Activated naive CD4-positive, alpha-beta T cell treated with anti-CD3 and anti-CD28 coated beads for 36 hours (primary cell): Measurements from ENCODE around the gene UCN. TPM values are rescaled to one million over a fixed set of nuclear protein-coding genes. Genes with fewer than 3 reads are reported as not detected.
"Not testable (repeated sequence)": the region's sequence is repeated elsewhere in the genome, so short reads cannot be mapped to it uniquely, and the experiment has no call there.

Experiments used
- CTCF ChIA-PET: fragments of 350-600 bp; sonication (Branson Sonifier 250); formaldehyde crosslinking; loops from one replicate; lab custom pipeline; 2021; ENCODE audit warnings: antibody characterized with exemption; lab: Charles Lee
- DNase-seq: peaks from one replicate; pipeline ENCODE4 v3.0.0-alpha.2; 2020
- H3K27ac Mint-ChIP-seq: one replicate; pipeline ENCODE4 v1.8.0; 2021; ENCODE audit warnings: mild to moderate bottlenecking, mixed read lengths
- H3K27me3 Mint-ChIP-seq: one replicate; pipeline ENCODE4 v1.8.0; 2021; ENCODE audit warnings: low read depth, mixed read lengths
- H3K36me3 Mint-ChIP-seq: one replicate; pipeline ENCODE4 v1.8.0; 2021; ENCODE audit warnings: low read depth, mixed read lengths
- H3K4me1 Mint-ChIP-seq: one replicate; pipeline ENCODE4 v1.8.0; 2021; ENCODE audit warnings: low read depth, mixed read lengths
- H3K4me3 Mint-ChIP-seq: one replicate; pipeline ENCODE4 v1.8.0; 2021; ENCODE audit warnings: mild to moderate bottlenecking, moderate library complexity, mixed read lengths
- H3K9me3 Mint-ChIP-seq: one replicate; pipeline ENCODE4 v1.8.0; 2021; ENCODE audit warnings: mixed read lengths
- intact Hi-C: fragments of 100-400 bp; cut with micrococcal nuclease; formaldehyde crosslinking; loops from one replicate; pipeline ENCODE4 v1.15.1; 2023
- total RNA-seq, 2 experiments: library from RNA; stranded (reverse); gene quantifications; one replicate each; pipeline ENCODE4 v1.2.3, GENCODE V29; 2021

UCN gene
- total RNA-seq, 2 experiments from 2014 or later: 0.45 to 0.89 TPM

- H3K4me1 Mint-ChIP-seq: peaks cover 14% of the 10 kb centered on the region
- no peaks in the 10 kb centered on the region for H3K27me3 Mint-ChIP-seq
- intact Hi-C loops: no loop called here
- peak overlapping the region; percentile 46 for H3K4me3 Mint-ChIP-seq
- peaks cover 28% of the 10 kb centered on the region for H3K36me3 Mint-ChIP-seq
- H3K9me3 Mint-ChIP-seq: no peaks in the 10 kb centered on the region
- H3K27ac Mint-ChIP-seq: peak overlapping the region; percentile 22
- DNase-seq: no peak
- CTCF ChIA-PET: interaction anchor here (1.2 kb wide), 1 partner anchor 37 kb away, joined by 3 read pairs; no protein-coding TSS in a partner anchor
These were observed 16.5 kb upstream of the UCN start for GRCh38 chr2:27324720-27325119.

GRCh38 chr2:27323596-27324285 is 15.5 kb upstream of the UCN start:
- CTCF ChIA-PET: interaction anchor here (0.6 to 2.3 kb wide), 5 partner anchors 11 to 107 kb away, joined by 3 to 13 read pairs (median 3); no protein-coding TSS in a partner anchor

GRCh38 chr2:27322766-27323595 is 14.7 kb upstream of the UCN start, which contains the start of gene MPV17:
Gene MPV17, minus strand, starts transcription at chr2:27323097. Its CDS starts 580 bp downstream, at chr2:27322517.
- Mint-ChIP-seq H3K9me3 (no peaks in the 10 kb centered on the region), H3K27me3 (no peaks in the 10 kb centered on the region)
- DNase-seq: peak; percentile 95

More at GRCh38 chr2:27323596-27324285, 15.5 kb upstream of the UCN start:
- peak overlapping the region; percentile 84 for H3K4me3 Mint-ChIP-seq
- H3K9me3 Mint-ChIP-seq: no peaks in the 10 kb centered on the region
- peaks cover 14% of the 10 kb centered on the region for H3K4me1 Mint-ChIP-seq
- peaks cover 25% of the 10 kb centered on the region for H3K36me3 Mint-ChIP-seq
- DNase-seq: no peak
- peak overlapping the region; percentile 85 for H3K27ac Mint-ChIP-seq
- intact Hi-C loops: loop anchor here (1.0 to 2.0 kb wide), 4 partner anchors 33 to 340 kb away; partner anchors contain the start of genes EIF2B4, GTF3C2, NRBP1 and SLC4A1AP
- no peaks in the 10 kb centered on the region for H3K27me3 Mint-ChIP-seq

GRCh38 chr2:27322301-27322765 is 14.1 kb upstream of the UCN start:
- Mint-ChIP-seq H3K36me3 (peaks cover 19% of the 10 kb centered on the region), H3K27me3 (no peaks in the 10 kb centered on the region), H3K27ac (peak overlapping the region; percentile 85), H3K4me3 (peak overlapping the region; percentile 84), H3K9me3 (no peaks in the 10 kb centered on the region), H3K4me1 (peaks cover 14% of the 10 kb centered on the region)
- CTCF ChIA-PET: interaction anchor here (0.6 to 2.3 kb wide), 5 partner anchors 19 to 360 kb away, joined by 3 to 13 read pairs (median 4); no protein-coding TSS in a partner anchor
- intact Hi-C loops: loop anchor here (1.0 to 2.0 kb wide), 3 partner anchors 106 to 361 kb away; partner anchors contain the start of genes IFT172 and NRBP1
- no peak for DNase-seq

More at GRCh38 chr2:27322766-27323595, 14.7 kb upstream of the UCN start, which contains the start of gene MPV17:
- Mint-ChIP-seq H3K27ac (peak within 1 kb of the TSS; percentile 85), H3K4me1 (peaks cover 14% of the 10 kb centered on the region), H3K4me3 (peak within 1 kb of the TSS; percentile 84), H3K36me3 (peaks cover 20% of the 10 kb centered on the region)
- intact Hi-C loops: loop anchor here (1.0 to 2.0 kb wide), 6 partner anchors 33 to 360 kb away; partner anchors contain the start of genes EIF2B4, GTF3C2, IFT172 and NRBP1
- CTCF ChIA-PET: interaction anchor here (0.6 to 2.3 kb wide), 6 partner anchors 12 to 359 kb away, joined by 3 to 13 read pairs (median 4); no protein-coding TSS in a partner anchor

GRCh38 chr2:27320958-27321543 is 12.8 kb upstream of the UCN start:
- Mint-ChIP-seq H3K4me3 (no peak overlapping the region), H3K36me3 (peaks cover 11% of the 10 kb centered on the region), H3K27me3 (no peaks in the 10 kb centered on the region), H3K4me1 (peaks cover 14% of the 10 kb centered on the region), H3K27ac (no peak overlapping the region), H3K9me3 (no peaks in the 10 kb centered on the region)
- CTCF ChIA-PET: interaction anchor here (0.6 to 1.2 kb wide), 2 partner anchors 18 to 175 kb away, joined by 4 to 7 read pairs; no protein-coding TSS in a partner anchor
- no peak for DNase-seq
- intact Hi-C loops: no loop called here

- Mint-ChIP-seq H3K36me3 (peaks cover 11% of the 10 kb centered on the region), H3K4me1 (peaks cover 14% of the 10 kb centered on the region)
- intact Hi-C loops, H3K27me3 Mint-ChIP-seq, H3K4me3 Mint-ChIP-seq, H3K9me3 Mint-ChIP-seq, DNase-seq, H3K27ac Mint-ChIP-seq: not testable (repeated sequence)
- CTCF ChIA-PET: interaction anchor here (1.1 to 1.7 kb wide), 2 partner anchors 17 to 50 kb away, joined by 3 to 5 read pairs; partner anchors contain the start of gene EIF2B4
These were observed 11.6 kb upstream of the UCN start for GRCh38 chr2:27319839-27320238.

- Mint-ChIP-seq H3K27ac (no peak overlapping the region), H3K27me3 (no peaks in the 10 kb centered on the region), H3K4me3 (no peak overlapping the region), H3K4me1 (peaks cover 5% of the 10 kb centered on the region), H3K9me3 (no peaks in the 10 kb centered on the region), H3K36me3 (peaks cover 11% of the 10 kb centered on the region)
- intact Hi-C loops: no loop called here
- no peak for DNase-seq
- CTCF ChIA-PET: interaction anchor here (1.3 kb wide), 1 partner anchor 14 kb away, joined by 5 read pairs; no protein-coding TSS in a partner anchor
These were observed 8.6 kb upstream of the UCN start for GRCh38 chr2:27316655-27317412.

- intact Hi-C loops: no loop called here
- Mint-ChIP-seq H3K9me3 (no peaks in the 10 kb centered on the region), H3K27ac (no peak overlapping the region), H3K27me3 (no peaks in the 10 kb centered on the region), H3K4me3 (no peak overlapping the region), H3K36me3 (peaks cover 21% of the 10 kb centered on the region), H3K4me1 (no peaks in the 10 kb centered on the region)
- CTCF ChIA-PET: interaction anchor here (1.0 to 1.8 kb wide), 2 partner anchors 10 to 12 kb away, joined by 3 to 6 read pairs; no protein-coding TSS in a partner anchor
- no peak for DNase-seq
These were observed 6.9 kb upstream of the UCN start for GRCh38 chr2:27315122-27315521.

GRCh38 chr2:27314709-27315108 is 6.5 kb upstream of the UCN start:
- no peaks in the 10 kb centered on the region for H3K9me3 Mint-ChIP-seq
- CTCF ChIA-PET: interaction anchor here (0.8 to 1.8 kb wide), 3 partner anchors 9 to 67 kb away, joined by 3 to 6 read pairs (median 4); no protein-coding TSS in a partner anchor
- no peak for DNase-seq
- H3K36me3 Mint-ChIP-seq: peaks cover 23% of the 10 kb centered on the region
- no peak overlapping the region for H3K4me3 Mint-ChIP-seq
- intact Hi-C loops: no loop called here
- no peak overlapping the region for H3K27ac Mint-ChIP-seq
- no peaks in the 10 kb centered on the region for H3K27me3 Mint-ChIP-seq
- no peaks in the 10 kb centered on the region for H3K4me1 Mint-ChIP-seq

GRCh38 chr2:27313882-27314645 is 5.8 kb upstream of the UCN start:
- no peak overlapping the region for H3K27ac Mint-ChIP-seq
- CTCF ChIA-PET: interaction anchor here (0.8 to 1.8 kb wide), 3 partner anchors 8 to 66 kb away, joined by 3 to 6 read pairs (median 4); no protein-coding TSS in a partner anchor
- intact Hi-C loops: no loop called here

More at GRCh38 chr2:27313882-27314645, 5.8 kb upstream of the UCN start:
- no peaks in the 10 kb centered on the region for H3K27me3 Mint-ChIP-seq
- DNase-seq: no peak
- H3K4me3 Mint-ChIP-seq: no peak overlapping the region
- no peaks in the 10 kb centered on the region for H3K4me1 Mint-ChIP-seq
- no peaks in the 10 kb centered on the region for H3K9me3 Mint-ChIP-seq
- peaks cover 28% of the 10 kb centered on the region for H3K36me3 Mint-ChIP-seq
